Breast epithelium (tissue), 4 donors: ENCODE data around the gene GRM4. TPM values are rescaled to one million over a fixed set of nuclear protein-coding genes. Genes with fewer than 3 reads are reported as not detected.

ENCODE experiments used
- DNase-seq, 2 donors: peaks; one replicate each; pipeline ENCODE4 v3.0.0-alpha.2; 2019; ENCODE audit warnings: low spot score in 2 of 2
- H3K27ac ChIP-seq, 2 donors: fragments of 200-600 bp; sonication (generic) in 1 of 2; one replicate each; pipeline ENCODE4 v1.5.1; 2016 to 2019; ENCODE audit warnings: mild to moderate bottlenecking in 1 of 2
- H3K27me3 ChIP-seq, 2 donors: fragments of 200-600 bp; sonication (generic) in 1 of 2; one replicate each; pipeline versions ENCODE4 v1.5.1 to v1.6.0; 2017 to 2019; ENCODE audit warnings: control low read depth in 1 of 2, mild to moderate bottlenecking in 1 of 2
- H3K36me3 ChIP-seq: fragments of 200-600 bp; one replicate; pipeline ENCODE4 v1.5.1; 2019
- H3K4me1 ChIP-seq, 2 donors: fragments of 200-600 bp; sonication (generic); one replicate each; pipeline ENCODE4 v1.5.1; 2016 to 2019; ENCODE audit warnings: control low read depth in 1 of 2
- H3K4me3 ChIP-seq, 3 donors: fragments of 200-600 bp; sonication (generic); 1 replicate in 2 of 3; 2 replicates in 1 of 3; pipeline ENCODE4 v1.5.1; 2016 to 2019; ENCODE audit warnings: mild to moderate bottlenecking in 3 of 3, moderate library complexity in 2 of 3
- H3K9me3 ChIP-seq, 2 donors: fragments of 200-600 bp; sonication (generic) in 1 of 2; one replicate each; pipeline ENCODE4 v1.5.1; 2016 to 2019; ENCODE audit warnings: control low read depth in 1 of 2
- POLR2A ChIP-seq: fragments of 450-650 bp; IDR thresholded peaks from one replicate; pipeline ENCODE4 v1.6.1; 2016; ENCODE audit warnings: antibody characterized with exemption, mild to moderate bottlenecking, moderate library complexity
- POLR2AphosphoS5 ChIP-seq, 3 donors: sonication (generic); formaldehyde crosslinking; IDR thresholded peaks; one replicate each; pipeline ENCODE4 v1.6.1; 2017; ENCODE audit warnings: antibody characterized with exemption in 3 of 3
- intact Hi-C: fragments of 100-400 bp; cut with DNase I; formaldehyde crosslinking; loops from one replicate; pipeline ENCODE4 v1.15.1; 2023; ENCODE audit warnings: low total_unique reads
- total RNA-seq, 3 donors: library from RNA; depleted of rRNA; stranded (reverse); fragments of >200 nt; gene quantifications; one replicate each; pipeline ENCODE4 v1.1.0, GENCODE V29; 2016
- TF ChIP-seq, protein P1 (sequence below), 3 donors: fragments of 450-650 bp; IDR thresholded peaks; one replicate each; pipeline ENCODE4 v1.5.1; 2016 to 2017; ENCODE audit warnings: antibody characterized with exemption in 3 of 3, mild to moderate bottlenecking in 3 of 3, moderate library complexity in 3 of 3

Gene GRM4
- total RNA-seq, 3 donors from 2014 or later: not detected

DNA sequence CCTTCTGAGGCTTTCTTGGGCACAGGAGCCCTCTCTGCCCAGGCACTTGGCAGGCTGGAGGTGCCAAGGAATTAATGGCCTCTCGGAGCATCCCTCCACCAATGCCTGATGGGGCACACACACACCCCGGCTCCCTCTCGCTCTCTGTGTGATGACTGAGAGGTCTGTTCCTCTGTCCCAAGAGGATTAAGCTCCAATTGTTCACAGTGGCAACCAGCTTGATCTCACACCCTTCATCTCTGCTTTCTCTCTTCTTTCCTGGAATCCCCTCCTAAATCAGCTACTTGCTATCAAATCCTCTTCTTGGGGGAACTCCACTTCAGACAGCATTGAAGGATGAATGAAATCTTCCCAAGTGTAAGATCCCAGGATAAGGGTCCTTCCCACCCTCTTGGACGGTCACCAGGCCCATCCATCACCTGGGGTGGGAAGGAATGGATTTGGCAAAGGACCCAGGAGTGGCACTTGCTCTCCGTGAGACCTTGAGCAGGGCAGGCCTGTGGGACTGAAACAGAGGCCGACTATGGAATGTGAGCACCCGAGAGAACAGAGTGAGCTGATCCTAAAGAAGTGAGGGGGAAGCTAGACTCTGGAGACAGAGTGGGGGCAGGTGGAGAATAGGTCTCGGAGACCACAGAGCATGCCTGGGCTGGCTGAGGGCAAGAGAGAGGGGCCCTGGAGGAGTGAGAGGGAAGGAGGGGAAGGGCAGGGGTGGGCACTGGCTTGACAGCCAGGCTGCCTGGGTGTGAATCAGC, 93.6 kb downstream of the GRM4 start:
- H3K9me3 ChIP-seq: no peaks in the 10 kb centered on the region
- no peak overlapping the region for H3K4me3 ChIP-seq
- H3K27ac ChIP-seq: no peak overlapping the region
- DNase-seq: no peak
- H3K36me3 ChIP-seq: no peaks in the 10 kb centered on the region
- TF ChIP-seq, protein P1, sequence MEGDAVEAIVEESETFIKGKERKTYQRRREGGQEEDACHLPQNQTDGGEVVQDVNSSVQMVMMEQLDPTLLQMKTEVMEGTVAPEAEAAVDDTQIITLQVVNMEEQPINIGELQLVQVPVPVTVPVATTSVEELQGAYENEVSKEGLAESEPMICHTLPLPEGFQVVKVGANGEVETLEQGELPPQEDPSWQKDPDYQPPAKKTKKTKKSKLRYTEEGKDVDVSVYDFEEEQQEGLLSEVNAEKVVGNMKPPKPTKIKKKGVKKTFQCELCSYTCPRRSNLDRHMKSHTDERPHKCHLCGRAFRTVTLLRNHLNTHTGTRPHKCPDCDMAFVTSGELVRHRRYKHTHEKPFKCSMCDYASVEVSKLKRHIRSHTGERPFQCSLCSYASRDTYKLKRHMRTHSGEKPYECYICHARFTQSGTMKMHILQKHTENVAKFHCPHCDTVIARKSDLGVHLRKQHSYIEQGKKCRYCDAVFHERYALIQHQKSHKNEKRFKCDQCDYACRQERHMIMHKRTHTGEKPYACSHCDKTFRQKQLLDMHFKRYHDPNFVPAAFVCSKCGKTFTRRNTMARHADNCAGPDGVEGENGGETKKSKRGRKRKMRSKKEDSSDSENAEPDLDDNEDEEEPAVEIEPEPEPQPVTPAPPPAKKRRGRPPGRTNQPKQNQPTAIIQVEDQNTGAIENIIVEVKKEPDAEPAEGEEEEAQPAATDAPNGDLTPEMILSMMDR (IDR thresholded peaks at IDR 0.05): no peak
- TF ChIP-seq POLR2A (no peak), POLR2AphosphoS5 (IDR thresholded peaks at IDR 0.05) (no peak)
- intact Hi-C loops: loop anchor here (5.0 kb wide), 1 partner anchor 350 kb away; no protein-coding TSS in a partner anchor
- no peaks in the 10 kb centered on the region for H3K27me3 ChIP-seq
- no peaks in the 10 kb centered on the region for H3K4me1 ChIP-seq

DNA sequence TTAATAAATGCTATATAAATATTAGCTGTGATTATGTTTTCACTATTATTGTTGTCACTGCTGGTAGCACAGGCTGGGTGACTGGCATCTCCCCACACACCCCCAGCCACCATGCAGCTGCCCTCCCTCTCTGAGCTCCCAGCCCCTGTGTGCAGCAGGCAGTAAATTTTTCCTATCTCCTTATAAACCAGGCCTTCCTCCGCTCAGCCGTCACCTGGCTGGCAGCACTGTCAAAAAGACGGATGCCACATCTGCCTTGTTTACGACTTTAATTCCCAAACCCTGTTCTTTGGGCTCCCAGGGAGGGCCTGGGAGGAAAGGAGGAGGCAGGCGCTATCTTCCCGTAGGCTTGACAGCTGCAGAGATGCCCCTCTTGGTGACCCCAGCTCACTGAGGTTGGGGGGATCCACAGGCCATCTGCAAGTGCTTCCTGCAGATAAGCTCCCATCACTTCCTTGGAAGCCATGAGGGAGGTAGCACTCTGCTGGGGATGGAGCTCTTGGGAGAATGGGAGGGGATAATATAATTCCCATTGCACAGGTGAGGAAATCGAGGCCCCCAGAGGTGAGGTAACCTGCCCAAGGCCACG, 94.5 kb downstream of the GRM4 start:
- Histone ChIP-seq H3K4me1 (no peaks in the 10 kb centered on the region), H3K36me3 (no peaks in the 10 kb centered on the region), H3K4me3 (no peak overlapping the region), H3K9me3 (no peaks in the 10 kb centered on the region), H3K27me3 (no peaks in the 10 kb centered on the region), H3K27ac (no peak overlapping the region)
- intact Hi-C loops: loop anchor here (5.0 kb wide), 1 partner anchor 351 kb away; no protein-coding TSS in a partner anchor
- DNase-seq: no peak
- TF ChIP-seq POLR2A (no peak), POLR2AphosphoS5 (IDR thresholded peaks at IDR 0.05) (no peak)
- TF ChIP-seq, protein P1 (IDR thresholded peaks at IDR 0.05): no peak

DNA sequence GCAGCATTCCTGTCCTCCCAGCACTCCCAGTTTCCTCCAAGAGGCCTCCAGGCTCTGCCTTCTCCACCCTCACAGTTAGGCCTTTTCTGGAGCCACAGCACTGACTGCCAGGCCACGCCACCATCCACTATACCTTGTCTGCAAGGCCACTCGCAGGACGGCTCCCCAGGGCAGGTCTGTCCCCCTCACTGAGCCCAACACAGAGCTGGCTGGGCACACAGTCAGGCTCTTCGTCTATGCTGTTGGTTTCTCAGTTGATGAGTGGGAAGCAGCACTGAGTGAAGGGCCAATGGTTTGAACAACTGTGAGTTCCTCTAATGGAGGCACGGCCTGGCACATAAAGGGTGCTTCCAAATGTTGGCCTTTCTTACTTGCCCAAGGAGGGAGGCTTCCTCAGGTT, 95.2 kb downstream of the GRM4 start:
- H3K9me3 ChIP-seq: no peaks in the 10 kb centered on the region
- intact Hi-C loops: loop anchor here (5.0 kb wide), 1 partner anchor 352 kb away; no protein-coding TSS in a partner anchor
- H3K4me3 ChIP-seq: no peak overlapping the region
- TF ChIP-seq POLR2A: no peak
- TF ChIP-seq POLR2AphosphoS5 (IDR thresholded peaks at IDR 0.05): no peak
- no peaks in the 10 kb centered on the region for H3K27me3 ChIP-seq
- H3K4me1 ChIP-seq: no peaks in the 10 kb centered on the region
- no peak overlapping the region for H3K27ac ChIP-seq
- no peaks in the 10 kb centered on the region for H3K36me3 ChIP-seq
- DNase-seq: no peak

DNA sequence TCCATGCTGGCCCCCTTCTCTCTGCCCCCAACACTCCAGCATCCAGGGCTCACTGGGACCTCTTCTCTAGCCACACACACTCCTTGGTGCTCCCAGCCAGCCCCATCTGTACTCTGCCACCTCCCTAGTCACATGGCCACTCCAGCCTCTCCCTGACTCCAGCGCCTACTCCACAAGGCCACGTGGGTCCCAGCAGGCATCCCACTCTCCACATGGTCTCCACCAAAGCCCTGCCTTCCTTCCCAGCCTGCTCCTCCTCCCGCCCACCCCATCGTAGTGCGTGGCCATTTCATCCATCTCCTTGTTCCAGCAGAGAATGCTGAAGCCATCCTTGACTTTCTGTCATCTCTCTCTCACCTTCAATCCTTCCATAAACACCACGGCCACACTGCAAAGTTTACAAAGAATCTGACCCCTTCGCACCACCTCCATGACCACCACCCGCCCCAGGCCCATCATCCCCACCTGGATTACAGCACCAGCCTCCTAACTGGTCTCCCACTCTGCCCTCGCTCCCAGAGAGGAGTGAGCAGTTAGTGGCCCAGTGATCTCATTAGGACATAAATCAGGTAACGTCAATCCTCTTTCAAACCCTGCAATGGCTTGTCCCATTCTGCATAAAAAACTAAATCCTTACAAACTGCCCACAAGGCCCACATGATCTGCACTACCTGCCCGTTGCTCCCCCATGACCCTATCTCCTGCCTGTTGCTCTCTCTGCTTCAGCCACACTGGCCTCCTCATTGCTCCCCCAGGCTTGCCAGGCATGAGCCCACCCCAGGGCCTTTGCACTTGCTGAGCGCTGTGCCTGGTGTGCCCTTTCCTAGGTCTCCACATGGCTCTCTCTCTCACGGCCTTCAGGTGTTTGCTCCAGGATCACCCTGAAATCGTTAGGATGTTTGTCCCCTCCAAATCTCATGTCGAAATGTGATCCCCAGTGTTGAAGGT, 96.2 kb downstream of the GRM4 start:
- intact Hi-C loops: loop anchor here (5.0 kb wide), 1 partner anchor 353 kb away; no protein-coding TSS in a partner anchor
- TF ChIP-seq POLR2AphosphoS5 (IDR thresholded peaks at IDR 0.05) (no peak), POLR2A (no peak)
- TF ChIP-seq, protein P1 (IDR thresholded peaks at IDR 0.05): no peak
- H3K27me3 ChIP-seq: no peaks in the 10 kb centered on the region
- H3K36me3 ChIP-seq: no peaks in the 10 kb centered on the region
- no peaks in the 10 kb centered on the region for H3K9me3 ChIP-seq
- H3K4me3 ChIP-seq: no peak overlapping the region
- no peak for DNase-seq
- H3K27ac ChIP-seq: no peak overlapping the region
- no peaks in the 10 kb centered on the region for H3K4me1 ChIP-seq
